ENCODE data around the gene MOB3A.

- no peak for TF ChIP-seq ZBTB7A (tag by site-specific recombination; IDR thresholded peaks at IDR 0.05; ENCODE audit: low read depth)
- TF ChIP-seq SCRT1 (tag by site-specific recombination; IDR thresholded peaks at IDR 0.05; ENCODE audit: borderline replicate concordance): no peak
- TF ChIP-seq SP7 (tag by site-specific recombination; IDR thresholded peaks at IDR 0.05): no peak
- no peak for TF ChIP-seq CTCF (tag by site-specific recombination; IDR thresholded peaks at IDR 0.05)
- TF ChIP-seq ZNF416 (tag by site-specific recombination; IDR thresholded peaks at IDR 0.05): no peak
Observed at GRCh38 chr19:2070986-2071673, 25.0 kb downstream of the MOB3A start.

Data from HEK293 (cell line).